Measurements from ENCODE around the gene EDC4. TPM values are rescaled to one million over a fixed set of nuclear protein-coding genes. Genes with fewer than 3 reads are reported as not detected.

Gene EDC4
- total and polyA plus RNA-seq, 2 of the 13 experiments (the other 11 are each of a cell fraction or from before 2014, with no cell fraction given) = 51.4 to 59.1 TPM

DNA sequence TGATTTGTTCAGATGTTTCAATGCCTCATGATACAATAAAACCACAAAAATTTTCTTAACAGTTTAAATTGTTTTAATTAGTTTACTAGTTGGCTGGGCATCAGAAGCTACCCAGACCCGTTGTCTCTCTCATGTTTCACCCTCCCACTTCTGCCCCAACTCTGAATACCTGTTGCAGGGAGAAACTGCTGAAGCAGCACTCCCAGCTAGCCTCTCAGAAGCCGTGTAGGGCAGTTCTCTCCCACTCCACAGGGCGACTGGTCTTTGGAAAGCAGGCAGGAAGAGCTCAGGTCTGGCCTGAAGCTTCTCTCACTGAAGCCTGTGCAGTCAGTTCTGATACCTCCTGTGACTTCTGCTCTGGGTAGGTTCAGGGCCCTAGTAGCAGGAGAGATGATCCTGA, 1.6 kb upstream of the EDC4 start:
- peaks cover 30% of the 10 kb centered on the region for H3K4me1 ChIP-seq (ENCODE audit: insufficient read depth, low read length)
- ChIA-PET POLR2A (interaction anchor here (1.0 kb wide), 1 partner anchor 25 kb away, joined by 4 read pairs; the partner anchor contains the start of gene NUTF2), CTCF (ENCODE audit: low intra/inter-chr PET ratio, low total read pairs) (no interaction called here)
- in situ Hi-C loops (cut with HindIII; ENCODE audit: extremely low pct_ligation_motif_present, low pct_unique_long_range_greater_than_20kb) (no loop called here), intact Hi-C loops (cut with micrococcal nuclease; ENCODE audit: unreplicated experiment) (loop anchor here (5.0 kb wide), 1 partner anchor 1334 kb away; no protein-coding TSS in a partner anchor)
- H3K9me3 ChIP-seq (ENCODE audit: low read length) = no peaks in the 10 kb centered on the region
- H2AFZ ChIP-seq (ENCODE audit: low read length) = no peak overlapping the region
- ATAC-seq (no peak), DNase-seq (ENCODE audit: low spot score) (no peak), FAIRE-seq (no peak)
- no TSS peak for BruUV-seq (replicated peaks)
- H3K4me2 ChIP-seq (ENCODE audit: low read depth, low read length) = no peak overlapping the region
- 89% methylated on average over 3 of the region's 3 CpGs for WGBS (ENCODE audit: low lambda C conversion rate)
- H3K79me2 ChIP-seq (ENCODE audit: insufficient read depth, low read length) = peaks cover 30% of the 10 kb centered on the region
- H3K27me3 ChIP-seq (ENCODE audit: control insufficient read depth in 1 of 2, insufficient read depth in 2 of 2, low read length in 2 of 2) = no peaks in the 10 kb centered on the region; a peak in 1 of 5 replicates
- H4K20me1 ChIP-seq (ENCODE audit: insufficient read depth, low read length) = peaks cover 15% of the 10 kb centered on the region
- no peak overlapping the region for H3K4me3 ChIP-seq (replicated peaks in 1 of 3; ENCODE audit: insufficient read depth in 1 of 3, low read depth in 2 of 3, low read length in 3 of 3)
- H3K36me3 ChIP-seq (replicated peaks in 1 of 2; ENCODE audit: control insufficient read depth in 1 of 2, insufficient read depth in 2 of 2, low read length in 2 of 2) = peaks cover 29 to 62% of the 10 kb centered on the region in 2 experiments
- H3K9ac ChIP-seq (ENCODE audit: insufficient read depth, low read depth, low read length) = no peak overlapping the region
- TF ChIP-seq, protein P1, sequence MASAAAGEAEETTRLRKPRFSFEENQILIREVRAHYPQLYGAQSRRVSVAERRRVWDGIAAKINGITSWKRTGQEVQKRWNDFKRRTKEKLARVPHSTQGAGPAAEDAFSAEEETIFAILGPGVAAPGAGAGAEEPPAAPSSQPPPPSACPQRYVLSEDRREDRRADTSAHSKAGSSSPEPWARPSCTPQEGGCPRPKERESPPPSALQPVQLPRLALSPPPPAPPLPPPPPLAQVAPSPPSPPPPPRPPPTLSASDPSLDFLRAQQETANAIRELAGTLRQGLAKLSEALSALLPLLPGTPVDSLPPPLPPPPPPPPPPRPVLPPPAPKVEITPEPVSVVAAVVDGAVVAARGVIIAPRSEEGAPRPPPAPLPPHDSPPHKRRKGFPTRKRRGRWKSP (CRISPR knock-in tag; IDR thresholded peaks at IDR 0.05) = no peak
- no peak for TF ChIP-seq CCAR2 (optimal IDR thresholded peaks at IDR 0.05; ENCODE audit: low read depth, low read length)
- TF ChIP-seq TBL1XR1 (IDR thresholded peaks at IDR 0.05; ENCODE audit: borderline replicate concordance, low read length, partially characterized antibody) = no peak
- TF ChIP-seq MAFK (conservative IDR thresholded peaks at IDR 0.05 in 1 of 2, IDR thresholded peaks at IDR 0.05 in 1 of 2; ENCODE audit: low read length in 2 of 2) = peak; percentile 58 to 61
- peak; percentile 50 for TF ChIP-seq MAFF (IDR thresholded peaks at IDR 0.05; ENCODE audit: low read depth, low read length)
- no peak for TF ChIP-seq ZNF446 (CRISPR knock-in tag; IDR thresholded peaks at IDR 0.05)
- no peak for TF ChIP-seq EP300 (IDR thresholded peaks at IDR 0.05; ENCODE audit: low read depth in 2 of 2, low read length in 2 of 2)
- TF ChIP-seq EP300 (CRISPR knock-in tag; IDR thresholded peaks at IDR 0.05; ENCODE audit: borderline replicate concordance) = no peak
- H3K27ac ChIP-seq (ENCODE audit: extremely low read length, insufficient read depth, low read length) = no peak overlapping the region
